ENCODE data around the gene IWS1. TPM values are rescaled to one million over a fixed set of nuclear protein-coding genes. Genes with fewer than 3 reads are reported as not detected.

Gene IWS1
- polyA plus RNA-seq, 1 donor, result 53.1 TPM

GRCh38 chr2:127560931-127561280 lies 34.6 kb upstream of the IWS1 start:
- DNase-seq, result no peak
- WGBS (ENCODE audit: insufficient coverage, low lambda C conversion rate), result 83% methylated on average over 2 of the region's 5 CpGs
- peaks cover 51% of the 10 kb centered on the region for H3K36me3 ChIP-seq (ENCODE audit: control insufficient read depth, insufficient read depth, low read length)
- peaks cover 7% of the 10 kb centered on the region for H3K4me1 ChIP-seq (ENCODE audit: control insufficient read depth, insufficient read depth, low read length)
- no peak overlapping the region for H3K27ac ChIP-seq (ENCODE audit: low read length)
- no peak overlapping the region for H3K4me3 ChIP-seq (ENCODE audit: low read length)
- no peaks in the 10 kb centered on the region for H3K9me3 ChIP-seq (ENCODE audit: control insufficient read depth, low read depth, low read length)
- H3K27me3 ChIP-seq (ENCODE audit: control insufficient read depth, insufficient read depth, low read length), result no peaks in the 10 kb centered on the region

- no CpG with 5 or more reads among the region's 13 CpGs for WGBS (ENCODE audit: insufficient coverage, low lambda C conversion rate)
- DNase-seq, result no peak
- H3K4me1 ChIP-seq (ENCODE audit: control insufficient read depth, insufficient read depth, low read length), result peaks cover 7% of the 10 kb centered on the region
- no peak overlapping the region for H3K27ac ChIP-seq (ENCODE audit: low read length)
- no peaks in the 10 kb centered on the region for H3K9me3 ChIP-seq (ENCODE audit: control insufficient read depth, low read depth, low read length)
- no peak overlapping the region for H3K4me3 ChIP-seq (ENCODE audit: low read length)
- H3K27me3 ChIP-seq (ENCODE audit: control insufficient read depth, insufficient read depth, low read length), result no peaks in the 10 kb centered on the region
- H3K36me3 ChIP-seq (ENCODE audit: control insufficient read depth, insufficient read depth, low read length), result peaks cover 46% of the 10 kb centered on the region
Observed at GRCh38 chr2:127560201-127560930, 34.1 kb upstream of the IWS1 start.

DNA sequence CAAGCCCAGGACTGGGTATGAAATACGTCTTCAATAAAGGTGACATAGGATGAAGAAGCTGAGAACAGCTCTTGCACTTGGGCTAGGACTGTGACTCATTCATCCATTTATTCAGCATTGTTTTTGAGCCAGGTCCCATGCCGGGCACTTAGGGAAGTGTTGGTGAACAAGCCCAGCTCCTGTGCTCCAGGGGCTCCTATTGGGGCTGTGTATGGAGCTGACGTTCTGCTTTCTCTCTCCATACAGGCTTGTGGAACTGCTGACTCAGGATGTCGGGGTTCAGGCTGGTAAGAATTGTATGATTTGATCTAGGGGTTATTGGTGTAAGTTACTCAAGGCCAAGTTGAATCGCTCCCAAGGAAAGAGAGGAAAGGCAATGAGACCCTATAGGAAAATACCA lies 33.2 kb upstream of the IWS1 start:
- DNase-seq, result no peak
- Histone ChIP-seq H3K4me3 (ENCODE audit: low read length) (no peak overlapping the region), H3K4me1 (ENCODE audit: control insufficient read depth, insufficient read depth, low read length) (peaks cover 7% of the 10 kb centered on the region), H3K27me3 (ENCODE audit: control insufficient read depth, insufficient read depth, low read length) (no peaks in the 10 kb centered on the region), H3K9me3 (ENCODE audit: control insufficient read depth, low read depth, low read length) (no peaks in the 10 kb centered on the region), H3K36me3 (ENCODE audit: control insufficient read depth, insufficient read depth, low read length) (peaks cover 39% of the 10 kb centered on the region), H3K27ac (ENCODE audit: low read length) (no peak overlapping the region)
- WGBS (ENCODE audit: insufficient coverage, low lambda C conversion rate), result no CpG with 5 or more reads among the region's 5 CpGs

- H3K4me3 ChIP-seq (ENCODE audit: low read length), result no peak overlapping the region
- DNase-seq, result no peak
- WGBS (ENCODE audit: insufficient coverage, low lambda C conversion rate), result no CpG with 5 or more reads among the region's 8 CpGs
Observed at GRCh38 chr2:127558911-127559310, 32.6 kb upstream of the IWS1 start.

DNA sequence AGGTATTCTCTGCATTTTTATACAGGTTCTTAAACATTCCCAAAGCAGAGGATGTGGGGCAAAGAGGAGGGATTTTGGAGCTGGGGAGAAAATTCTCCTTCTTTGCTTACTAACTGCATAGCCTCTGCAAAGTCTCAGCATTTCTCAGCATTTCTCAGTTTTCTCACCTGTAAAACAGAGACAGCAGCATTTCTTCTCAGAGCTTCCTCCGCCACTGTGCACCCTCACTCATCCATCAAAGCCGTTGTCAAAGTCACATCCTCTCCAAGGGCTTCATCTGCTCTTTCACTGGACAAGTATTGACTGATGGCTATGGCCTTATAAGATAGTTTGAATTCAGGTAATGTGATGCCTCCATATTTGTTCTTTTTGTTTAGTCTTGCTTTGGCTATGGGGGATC lies 26.6 kb upstream of the IWS1 start:
- DNase-seq, result no peak
- H3K27ac ChIP-seq (ENCODE audit: low read length), result no peak overlapping the region
- H3K4me1 ChIP-seq (ENCODE audit: control insufficient read depth, insufficient read depth, low read length), result no peaks in the 10 kb centered on the region
- WGBS (ENCODE audit: insufficient coverage, low lambda C conversion rate), result 92% methylated on average over 2 of the region's 2 CpGs
- no peak overlapping the region for H3K4me3 ChIP-seq (ENCODE audit: low read length)
- peaks cover 17% of the 10 kb centered on the region for H3K36me3 ChIP-seq (ENCODE audit: control insufficient read depth, insufficient read depth, low read length)
- no peaks in the 10 kb centered on the region for H3K27me3 ChIP-seq (ENCODE audit: control insufficient read depth, insufficient read depth, low read length)
- peaks cover 3% of the 10 kb centered on the region for H3K9me3 ChIP-seq (ENCODE audit: control insufficient read depth, low read depth, low read length)

More at GRCh38 chr2:127558911-127559310, 32.6 kb upstream of the IWS1 start:
- H3K36me3 ChIP-seq (ENCODE audit: control insufficient read depth, insufficient read depth, low read length), result peaks cover 33% of the 10 kb centered on the region
- no peak overlapping the region for H3K27ac ChIP-seq (ENCODE audit: low read length)
- peaks cover 7% of the 10 kb centered on the region for H3K4me1 ChIP-seq (ENCODE audit: control insufficient read depth, insufficient read depth, low read length)
- no peaks in the 10 kb centered on the region for H3K27me3 ChIP-seq (ENCODE audit: control insufficient read depth, insufficient read depth, low read length)
- H3K9me3 ChIP-seq (ENCODE audit: control insufficient read depth, low read depth, low read length), result no peaks in the 10 kb centered on the region

DNA sequence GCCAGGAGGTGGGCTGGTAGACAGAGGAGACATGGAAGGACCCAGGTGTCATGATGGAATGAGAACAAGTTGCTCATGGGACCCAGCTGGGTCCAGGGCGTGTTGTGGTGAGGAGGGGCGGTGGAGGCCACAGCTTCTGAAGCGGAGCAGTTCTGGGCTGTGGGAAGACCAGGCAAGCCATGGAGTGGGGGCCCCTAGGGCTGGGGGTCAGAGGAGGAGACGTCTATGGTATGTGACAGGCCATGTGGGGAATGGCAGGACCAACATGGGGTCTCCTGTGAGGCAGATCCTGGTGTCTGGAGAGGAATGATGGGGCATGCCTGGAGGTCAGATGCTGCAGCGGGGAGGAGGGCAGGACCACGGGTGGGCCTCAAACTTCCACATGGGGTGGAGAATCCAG lies 26.0 kb upstream of the IWS1 start:
- H3K27me3 ChIP-seq (ENCODE audit: control insufficient read depth, insufficient read depth, low read length), result no peaks in the 10 kb centered on the region
- no peaks in the 10 kb centered on the region for H3K4me1 ChIP-seq (ENCODE audit: control insufficient read depth, insufficient read depth, low read length)
- no peak overlapping the region for H3K4me3 ChIP-seq (ENCODE audit: low read length)
- DNase-seq, result no peak
- no peak overlapping the region for H3K27ac ChIP-seq (ENCODE audit: low read length)
- H3K36me3 ChIP-seq (ENCODE audit: control insufficient read depth, insufficient read depth, low read length), result peaks cover 18% of the 10 kb centered on the region
- WGBS (ENCODE audit: insufficient coverage, low lambda C conversion rate), result no CpG with 5 or more reads among the region's 6 CpGs
- peaks cover 3% of the 10 kb centered on the region for H3K9me3 ChIP-seq (ENCODE audit: control insufficient read depth, low read depth, low read length)

- H3K4me1 ChIP-seq (ENCODE audit: control insufficient read depth, insufficient read depth, low read length), result no peaks in the 10 kb centered on the region
- no peaks in the 10 kb centered on the region for H3K27me3 ChIP-seq (ENCODE audit: control insufficient read depth, insufficient read depth, low read length)
- no peak overlapping the region for H3K4me3 ChIP-seq (ENCODE audit: low read length)
- H3K27ac ChIP-seq (ENCODE audit: low read length), result no peak overlapping the region
- DNase-seq, result no peak
- 60% methylated on average over 1 of the region's 7 CpGs for WGBS (ENCODE audit: insufficient coverage, low lambda C conversion rate)
- H3K9me3 ChIP-seq (ENCODE audit: control insufficient read depth, low read depth, low read length), result peaks cover 3% of the 10 kb centered on the region
- peaks cover 27% of the 10 kb centered on the region for H3K36me3 ChIP-seq (ENCODE audit: control insufficient read depth, insufficient read depth, low read length)
Observed at GRCh38 chr2:127551221-127551930, 25.1 kb upstream of the IWS1 start.

DNA sequence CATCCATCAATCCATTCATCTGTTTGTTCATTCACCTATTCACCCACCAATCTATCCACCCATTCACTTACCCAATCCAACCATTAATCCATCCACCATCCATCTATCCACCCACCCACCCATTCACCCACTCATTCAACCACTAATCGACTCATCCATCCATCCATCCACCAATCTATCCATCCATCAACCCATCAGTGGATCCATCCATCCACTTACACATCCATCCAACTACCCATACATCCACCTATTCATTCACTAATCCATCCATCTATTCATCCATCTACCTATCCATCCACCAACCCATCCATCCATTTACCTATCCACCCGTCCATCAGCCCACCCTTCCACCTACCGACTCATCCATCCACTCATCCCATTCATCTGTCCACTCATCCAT lies 20.5 kb upstream of the IWS1 start:
- no peak for DNase-seq
- 100% methylated on average over 2 of the region's 3 CpGs for WGBS (ENCODE audit: insufficient coverage, low lambda C conversion rate)
- Histone ChIP-seq H3K4me1 (ENCODE audit: control insufficient read depth, insufficient read depth, low read length) (peaks cover 9% of the 10 kb centered on the region), H3K27me3 (ENCODE audit: control insufficient read depth, insufficient read depth, low read length) (no peaks in the 10 kb centered on the region), H3K9me3 (ENCODE audit: control insufficient read depth, low read depth, low read length) (no peaks in the 10 kb centered on the region), H3K4me3 (ENCODE audit: low read length) (no peak overlapping the region), H3K27ac (ENCODE audit: low read length) (no peak overlapping the region), H3K36me3 (ENCODE audit: control insufficient read depth, insufficient read depth, low read length) (peaks cover 34% of the 10 kb centered on the region)

DNA sequence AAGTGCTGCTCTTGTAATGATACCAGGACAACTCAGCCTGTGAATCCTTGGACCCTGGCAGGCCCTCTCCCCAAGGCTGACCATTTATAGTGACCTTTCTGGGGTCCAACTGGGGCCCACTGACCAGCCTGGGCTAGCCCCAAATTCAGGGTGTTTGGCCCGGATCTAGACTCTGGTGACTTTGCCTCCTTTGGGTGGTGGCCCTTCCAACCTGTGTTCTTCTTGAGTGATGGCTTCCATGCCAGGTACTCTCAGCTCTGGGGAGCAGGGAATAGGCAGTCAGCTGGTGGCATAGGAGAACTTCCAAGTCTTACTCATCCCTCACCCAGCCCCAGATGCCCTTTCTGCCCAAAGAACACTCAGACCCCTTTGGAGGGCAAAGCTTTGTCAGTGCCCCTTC lies 19.5 kb upstream of the IWS1 start:
- DNase-seq, result no peak
- Histone ChIP-seq H3K27ac (ENCODE audit: low read length) (no peak overlapping the region), H3K27me3 (ENCODE audit: control insufficient read depth, insufficient read depth, low read length) (no peaks in the 10 kb centered on the region), H3K36me3 (ENCODE audit: control insufficient read depth, insufficient read depth, low read length) (peaks cover 34% of the 10 kb centered on the region), H3K4me1 (ENCODE audit: control insufficient read depth, insufficient read depth, low read length) (peaks cover 19% of the 10 kb centered on the region), H3K4me3 (ENCODE audit: low read length) (no peak overlapping the region), H3K9me3 (ENCODE audit: control insufficient read depth, low read depth, low read length) (no peaks in the 10 kb centered on the region)
- WGBS (ENCODE audit: insufficient coverage, low lambda C conversion rate), result no CpG with 5 or more reads among the region's 1 CpG

- Histone ChIP-seq H3K4me3 (ENCODE audit: low read length) (no peak overlapping the region), H3K36me3 (ENCODE audit: control insufficient read depth, insufficient read depth, low read length) (peaks cover 33% of the 10 kb centered on the region), H3K4me1 (ENCODE audit: control insufficient read depth, insufficient read depth, low read length) (peaks cover 22% of the 10 kb centered on the region), H3K27me3 (ENCODE audit: control insufficient read depth, insufficient read depth, low read length) (no peaks in the 10 kb centered on the region), H3K27ac (ENCODE audit: low read length) (no peak overlapping the region), H3K9me3 (ENCODE audit: control insufficient read depth, low read depth, low read length) (no peaks in the 10 kb centered on the region)
- no peak for DNase-seq
- no CpG with 5 or more reads among the region's 6 CpGs for WGBS (ENCODE audit: insufficient coverage, low lambda C conversion rate)
Observed at GRCh38 chr2:127545189-127545588, 18.9 kb upstream of the IWS1 start.

Data from large intestine (tissue), 3 donors.